CD14-positive monocyte (primary cell): Measurements from ENCODE around the gene PRKAR1A. TPM values are rescaled to one million over a fixed set of nuclear protein-coding genes. Genes with fewer than 3 reads are reported as not detected.
"Not testable (repeated sequence)": the region's sequence is repeated elsewhere in the genome, so short reads cannot be mapped to it uniquely, and the experiment has no call there.

ENCODE experiments used
- DNase-seq, 3 donors: peaks; one replicate each; pipeline ENCODE4 v3.0.0-alpha.2; 2011 to 2022
- H2AFZ ChIP-seq: 2 replicates; pipeline ENCODE4 v1.6.0; 2012; ENCODE audit warnings: mild to moderate bottlenecking, low read depth, low read length, inconsistent platforms; ENCODE audit not compliant: insufficient read depth, poor library complexity, severe bottlenecking
- H3K27ac ChIP-seq, 2 donors: 1 replicate in 1 of 2; 2 replicates in 1 of 2; pipeline ENCODE4 v1.5.1; 2012 to 2013; ENCODE audit warnings: low read length in 2 of 2, control low read depth in 1 of 2, inconsistent platforms in 1 of 2, low read depth in 1 of 2, mild to moderate bottlenecking in 1 of 2
- H3K27me3 ChIP-seq, 2 donors: one replicate each; pipeline versions ENCODE4 v1.6.0 to v1.6.1; 2011 to 2013; ENCODE audit warnings: low read length in 2 of 2; ENCODE audit not compliant: control insufficient read depth in 2 of 2, insufficient read depth in 2 of 2
- H3K36me3 ChIP-seq, 2 donors: replicated peaks in 1 of 2; 1 replicate in 1 of 2; 2 replicates in 1 of 2; pipeline versions ENCODE4 v1.5.1 to v1.6.1; 2012 to 2013; ENCODE audit warnings: low read length in 2 of 2, control low read depth in 1 of 2, inconsistent platforms in 1 of 2, mild to moderate bottlenecking in 1 of 2; ENCODE audit not compliant: insufficient read depth in 2 of 2, control insufficient read depth in 1 of 2
- H3K4me1 ChIP-seq, 2 donors: 1 replicate in 1 of 2; 2 replicates in 1 of 2; pipeline versions ENCODE4 v1.5.1 to v1.6.1; 2012 to 2013; ENCODE audit warnings: low read length in 2 of 2, control low read depth in 1 of 2, inconsistent platforms in 1 of 2, mild to moderate bottlenecking in 1 of 2, moderate library complexity in 1 of 2; ENCODE audit not compliant: insufficient read depth in 2 of 2, control insufficient read depth in 1 of 2
- H3K4me2 ChIP-seq: replicated peaks from 2 replicates; pipeline ENCODE3; 2012; ENCODE audit warnings: low read length, moderate library complexity, mild to moderate bottlenecking; ENCODE audit not compliant: poor library complexity, severe bottlenecking; ENCODE audit errors: extremely low read depth
- H3K4me3 ChIP-seq, 3 experiments: fragments of 200-600 bp in 1 of 3; sonication (generic) in 1 of 3; replicated peaks in 1 of 3; 1 replicate in 2 of 3; 2 replicates in 1 of 3; pipeline ENCODE4 v1.5.1; 2011 to 2013; ENCODE audit warnings: low read length in 3 of 3, mild to moderate bottlenecking in 3 of 3, control low read depth in 2 of 3, low read depth in 2 of 3, inconsistent platforms in 1 of 3, moderate library complexity in 1 of 3
- H3K79me2 ChIP-seq: 2 replicates; pipeline ENCODE4 v1.6.0; 2012; ENCODE audit warnings: mild to moderate bottlenecking, control low read depth, inconsistent platforms, low read length, moderate library complexity; ENCODE audit not compliant: insufficient read depth
- H3K9ac ChIP-seq: 2 replicates; pipeline ENCODE4 v1.6.0; 2017; ENCODE audit warnings: low read length, mild to moderate bottlenecking; ENCODE audit not compliant: insufficient read depth, poor library complexity, severe bottlenecking
- H3K9me3 ChIP-seq, 2 donors: replicated peaks in 1 of 2; 1 replicate in 1 of 2; 2 replicates in 1 of 2; pipeline versions ENCODE4 v1.5.1 to v1.6.1; 2012 to 2013; ENCODE audit warnings: low read length in 2 of 2, control low read depth in 1 of 2; ENCODE audit not compliant: control insufficient read depth in 1 of 2, insufficient read depth in 1 of 2
- H4K20me1 ChIP-seq: 2 replicates; pipeline ENCODE4 v1.6.0; 2012; ENCODE audit warnings: mild to moderate bottlenecking, low read length, control low read depth, moderate library complexity; ENCODE audit not compliant: insufficient read depth
- H3K27ac Mint-ChIP-seq, 7 donors: one replicate each; pipeline ENCODE4 v1.8.0; 2020; ENCODE audit warnings: mild to moderate bottlenecking in 7 of 7, mixed read lengths in 7 of 7, moderate library complexity in 6 of 7, inconsistent platforms in 2 of 7
- H3K27me3 Mint-ChIP-seq, 3 donors: one replicate each; pipeline ENCODE4 v1.8.0; 2021 to 2022; ENCODE audit warnings: low read depth in 3 of 3, mild to moderate bottlenecking in 3 of 3, mixed read lengths in 3 of 3, moderate library complexity in 3 of 3, inconsistent platforms in 1 of 3
- H3K36me3 Mint-ChIP-seq, 2 donors: one replicate each; pipeline ENCODE4 v1.8.0; 2020; ENCODE audit warnings: mixed read lengths in 2 of 2, inconsistent platforms in 1 of 2, mild to moderate bottlenecking in 1 of 2
- H3K4me1 Mint-ChIP-seq: one replicate; pipeline ENCODE4 v1.8.0; 2020; ENCODE audit warnings: mild to moderate bottlenecking, mixed read lengths
- H3K4me3 Mint-ChIP-seq, 2 donors: one replicate each; pipeline ENCODE4 v1.8.0; 2020; ENCODE audit warnings: mild to moderate bottlenecking in 2 of 2, mixed read lengths in 2 of 2, moderate library complexity in 1 of 2
- H3K9me3 Mint-ChIP-seq, 7 donors: one replicate each; pipeline ENCODE4 v1.8.0; 2020 to 2022; ENCODE audit warnings: mixed read lengths in 7 of 7, mild to moderate bottlenecking in 6 of 7, moderate library complexity in 6 of 7, inconsistent platforms in 2 of 7
- WGBS: methylation state at CpG from one replicate; pipeline ENCODE4 v1.1.5; 2013; ENCODE audit warnings: missing lambda C conversion rate; ENCODE audit not compliant: insufficient coverage; 5-methylcytosine and 5-hydroxymethylcytosine counted together
- intact Hi-C, 2 donors: fragments of 100-400 bp; cut with micrococcal nuclease; formaldehyde crosslinking; loops; one replicate each; pipeline versions ENCODE4 v1.15.0 to v1.15.1; 2023
- polyA plus RNA-seq, 3 donors: library from polyadenylated mRNA; depleted of rRNA in 1 of 3; unstranded in 2 of 3; stranded (reverse) in 1 of 3; fragments of 300-500 nt in 2 of 3; fragments of >200 nt in 1 of 3; fragmentation: Illumina TruSeq in 2 of 3; gene quantifications; 1 replicate in 2 of 3; 2 replicates in 1 of 3; pipeline ENCODE4 v1.2.3, GENCODE V29; 2012 to 2021
- TF ChIP-seq, protein P1 (sequence below): fragments of 200-600 bp; IDR thresholded peaks from one replicate; pipeline ENCODE4 v1.8.0; 2022; ENCODE audit warnings: antibody characterized with exemption, mild to moderate bottlenecking

Gene PRKAR1A
- polyA plus RNA-seq, 3 donors = 91.9 to 436 (median 300) TPM

DNA sequence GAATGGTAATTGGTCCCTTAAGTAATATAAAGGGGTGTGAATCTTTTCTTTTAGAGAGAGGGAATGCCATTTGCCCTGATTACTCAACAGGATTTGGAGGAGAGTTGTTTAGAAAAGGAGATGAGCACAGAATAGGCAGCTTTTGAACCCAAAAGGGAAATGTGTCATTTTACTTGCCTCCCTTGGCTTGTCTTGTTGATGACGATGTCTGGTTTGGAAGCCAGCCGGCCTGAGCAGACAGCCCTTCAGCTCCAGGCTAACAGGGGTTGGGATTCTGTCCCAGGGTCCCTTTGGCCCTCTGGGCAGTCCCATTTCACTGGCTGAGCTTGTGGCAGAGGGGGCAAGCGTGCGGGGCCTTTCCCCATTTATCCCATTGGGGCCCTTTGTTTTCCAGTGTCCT lies 22.3 kb upstream of the PRKAR1A start:
- H3K9me3 Mint-ChIP-seq = peaks cover 0 to 3% (median 0%) of the 10 kb centered on the region in 7 donors
- H3K27me3 Mint-ChIP-seq = peaks cover 0 to 2% (median 0%) of the 10 kb centered on the region in 3 donors
- TF ChIP-seq, protein P1, sequence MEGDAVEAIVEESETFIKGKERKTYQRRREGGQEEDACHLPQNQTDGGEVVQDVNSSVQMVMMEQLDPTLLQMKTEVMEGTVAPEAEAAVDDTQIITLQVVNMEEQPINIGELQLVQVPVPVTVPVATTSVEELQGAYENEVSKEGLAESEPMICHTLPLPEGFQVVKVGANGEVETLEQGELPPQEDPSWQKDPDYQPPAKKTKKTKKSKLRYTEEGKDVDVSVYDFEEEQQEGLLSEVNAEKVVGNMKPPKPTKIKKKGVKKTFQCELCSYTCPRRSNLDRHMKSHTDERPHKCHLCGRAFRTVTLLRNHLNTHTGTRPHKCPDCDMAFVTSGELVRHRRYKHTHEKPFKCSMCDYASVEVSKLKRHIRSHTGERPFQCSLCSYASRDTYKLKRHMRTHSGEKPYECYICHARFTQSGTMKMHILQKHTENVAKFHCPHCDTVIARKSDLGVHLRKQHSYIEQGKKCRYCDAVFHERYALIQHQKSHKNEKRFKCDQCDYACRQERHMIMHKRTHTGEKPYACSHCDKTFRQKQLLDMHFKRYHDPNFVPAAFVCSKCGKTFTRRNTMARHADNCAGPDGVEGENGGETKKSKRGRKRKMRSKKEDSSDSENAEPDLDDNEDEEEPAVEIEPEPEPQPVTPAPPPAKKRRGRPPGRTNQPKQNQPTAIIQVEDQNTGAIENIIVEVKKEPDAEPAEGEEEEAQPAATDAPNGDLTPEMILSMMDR = no peak
- H3K4me3 ChIP-seq = peak overlapping the region in 1 of 3 experiments; percentile 55
- DNase-seq = no peak
- no peaks in the 10 kb centered on the region for H3K36me3 ChIP-seq
- intact Hi-C loops = loop anchor here in 1 of 2 donors (2.0 kb wide), 1 partner anchor 19 kb away; no protein-coding TSS in a partner anchor
- 57% methylated on average over 1 of the region's 4 CpGs for WGBS
- H2AFZ ChIP-seq = peak overlapping the region; percentile 21
- no peaks in the 10 kb centered on the region for H3K27me3 ChIP-seq
- no peaks in the 10 kb centered on the region for H3K36me3 Mint-ChIP-seq
- H3K4me1 ChIP-seq = peaks cover 81 to 86% of the 10 kb centered on the region in 2 donors
- H4K20me1 ChIP-seq = no peaks in the 10 kb centered on the region
- H3K4me2 ChIP-seq = no peak overlapping the region
- no peak overlapping the region for H3K4me3 Mint-ChIP-seq
- H3K4me1 Mint-ChIP-seq = peaks cover 82% of the 10 kb centered on the region
- H3K27ac Mint-ChIP-seq = peak overlapping the region in 6 of 7 donors; percentile 49 to 93 (median 85)
- H3K79me2 ChIP-seq = no peaks in the 10 kb centered on the region
- H3K27ac ChIP-seq = peak overlapping the region; percentile 12 to 74
- H3K9ac ChIP-seq = no peak overlapping the region
- H3K9me3 ChIP-seq = no peaks in the 10 kb centered on the region

DNA sequence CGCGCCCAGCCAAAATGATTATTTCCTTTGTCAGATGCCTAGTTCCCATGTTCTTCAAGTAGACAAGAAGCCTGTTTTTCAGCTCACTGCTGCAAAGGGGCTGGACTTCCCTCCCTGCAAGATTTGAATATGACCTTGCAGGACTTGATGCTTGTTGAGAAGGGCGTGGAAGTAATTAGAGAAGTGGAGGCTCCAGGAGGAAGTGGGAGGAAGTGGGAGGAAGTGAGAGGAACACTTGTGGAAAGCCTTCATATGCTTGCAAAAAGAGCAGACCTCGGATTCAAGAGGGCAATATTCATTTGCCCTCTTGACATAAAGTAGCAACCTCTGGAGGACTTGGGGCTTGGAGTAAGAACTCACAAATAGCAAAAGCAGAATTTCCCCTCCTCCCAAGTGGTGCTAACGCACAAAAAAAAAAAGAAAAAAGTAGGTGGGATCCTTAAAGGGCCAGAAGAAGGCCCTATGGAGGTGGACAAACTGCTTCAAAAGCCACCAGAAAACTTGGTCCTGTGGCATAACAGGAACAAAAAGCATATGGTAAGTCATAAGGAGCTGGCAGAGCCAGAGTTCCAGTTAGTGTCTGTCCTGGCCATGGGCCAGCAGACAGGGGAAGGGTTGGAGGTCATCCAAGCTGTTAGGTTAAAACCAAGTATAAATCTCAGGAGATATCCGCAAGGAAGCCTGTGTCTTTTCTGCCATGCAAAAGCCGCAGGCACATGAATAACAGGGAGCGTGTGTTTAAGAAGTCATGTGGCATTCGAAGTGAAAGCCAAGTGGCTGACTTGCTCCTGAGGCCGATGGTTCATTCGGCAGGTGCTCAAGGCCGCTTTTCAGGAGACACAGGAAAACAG lies 20.6 kb upstream of the PRKAR1A start:
- H3K9ac ChIP-seq = no peak overlapping the region
- peaks cover 73 to 76% of the 10 kb centered on the region in 2 donors for H3K4me1 ChIP-seq
- no peaks in the 10 kb centered on the region for H3K79me2 ChIP-seq
- TF ChIP-seq, protein P1 = no peak
- no peaks in the 10 kb centered on the region for H3K9me3 ChIP-seq
- intact Hi-C loops = loop anchor here in 1 of 2 donors (2.0 kb wide), 1 partner anchor 17 kb away; no protein-coding TSS in a partner anchor
- peaks cover 0 to 4% (median 0%) of the 10 kb centered on the region in 3 donors for H3K27me3 Mint-ChIP-seq
- peak overlapping the region in 1 of 3 experiments; percentile 55 for H3K4me3 ChIP-seq
- peaks cover 75% of the 10 kb centered on the region for H3K4me1 Mint-ChIP-seq
- DNase-seq = peak; percentile 81 to 88 (median 83)
- no peaks in the 10 kb centered on the region for H3K36me3 ChIP-seq
- peak overlapping the region; percentile 82 to 93 (median 91) for H3K27ac Mint-ChIP-seq
- H4K20me1 ChIP-seq = no peaks in the 10 kb centered on the region
- H3K4me3 Mint-ChIP-seq = peak overlapping the region; percentile 37 to 85
- H3K9me3 Mint-ChIP-seq = peaks cover 0 to 3% (median 0%) of the 10 kb centered on the region in 7 donors
- H3K4me2 ChIP-seq = peak overlapping the region; percentile 60
- WGBS = 52% methylated on average over 9 of the region's 12 CpGs
- H2AFZ ChIP-seq = no peak overlapping the region
- H3K36me3 Mint-ChIP-seq = no peaks in the 10 kb centered on the region
- H3K27me3 ChIP-seq = no peaks in the 10 kb centered on the region
- H3K27ac ChIP-seq = peak overlapping the region; percentile 70 to 74

DNA sequence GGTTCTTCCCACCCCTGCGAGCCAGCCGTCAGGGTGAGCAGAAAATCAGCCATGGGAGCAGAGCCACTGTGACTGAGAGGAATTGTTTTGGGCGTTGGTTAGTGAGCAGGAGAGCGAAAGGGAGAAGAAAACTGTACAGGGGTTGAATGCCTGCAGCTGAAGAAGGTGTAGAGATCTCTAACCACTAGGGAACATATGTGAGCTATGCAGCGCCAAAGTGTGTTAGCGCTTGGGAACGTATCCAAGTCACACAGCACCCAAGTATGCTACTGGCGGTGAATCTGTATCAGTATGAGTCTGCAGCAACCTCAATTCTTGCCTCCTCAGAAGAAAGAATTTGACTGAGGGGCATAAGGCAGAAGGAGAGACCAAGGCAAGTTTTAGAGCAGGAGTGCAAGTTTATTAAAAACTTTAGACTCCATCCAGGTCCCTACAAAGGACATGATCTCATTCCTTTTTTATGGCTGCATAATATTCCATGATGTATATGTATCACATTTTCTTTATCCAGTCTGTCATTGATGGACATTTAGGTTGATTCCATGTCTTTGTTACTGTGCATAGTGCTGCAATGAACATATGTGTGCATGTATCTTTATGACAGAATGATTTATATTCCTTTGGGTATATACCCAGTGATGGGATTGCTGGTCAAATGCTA lies 19.7 kb upstream of the PRKAR1A start:
- H3K79me2 ChIP-seq, H3K9me3 ChIP-seq, H2AFZ ChIP-seq, H4K20me1 ChIP-seq, H3K9me3 Mint-ChIP-seq, H3K27me3 ChIP-seq, intact Hi-C loops, DNase-seq, H3K36me3 Mint-ChIP-seq, H3K27me3 Mint-ChIP-seq, H3K9ac ChIP-seq, H3K4me3 Mint-ChIP-seq, H3K36me3 ChIP-seq: not testable (repeated sequence)
- peaks cover 75% of the 10 kb centered on the region for H3K4me1 Mint-ChIP-seq
- peak overlapping the region; percentile 60 for H3K4me2 ChIP-seq
- H3K27ac Mint-ChIP-seq = peak overlapping the region; percentile 82 to 93 (median 91)
- 91% methylated on average over 6 of the region's 8 CpGs for WGBS
- peak overlapping the region in 1 of 3 experiments; percentile 55 for H3K4me3 ChIP-seq
- H3K27ac ChIP-seq = peak overlapping the region; percentile 69 to 74
- peaks cover 76% of the 10 kb centered on the region in 2 donors for H3K4me1 ChIP-seq
